Osteocyte (in vitro differentiated cells): ENCODE measurements around the gene IQSEC3. TPM values are rescaled to one million over a fixed set of nuclear protein-coding genes. Genes with fewer than 3 reads are reported as not detected.

Source experiments
- DNase-seq: peaks from one replicate; pipeline ENCODE4 v3.0.0; 2021; ENCODE audit warnings: mixed read lengths; ENCODE audit not compliant: unreplicated experiment; ENCODE audit errors: extremely low spot score
- H3K27ac Mint-ChIP-seq: one replicate; pipeline ENCODE4 v1.8.0; 2021; ENCODE audit warnings: mild to moderate bottlenecking, mixed read lengths; ENCODE audit not compliant: unreplicated experiment
- H3K27me3 Mint-ChIP-seq: one replicate; pipeline ENCODE4 v1.8.0; 2021; ENCODE audit warnings: mixed read lengths; ENCODE audit not compliant: unreplicated experiment
- H3K36me3 Mint-ChIP-seq: one replicate; pipeline ENCODE4 v1.8.0; 2021; ENCODE audit warnings: mixed read lengths; ENCODE audit not compliant: unreplicated experiment
- H3K4me1 Mint-ChIP-seq: one replicate; pipeline ENCODE4 v1.8.0; 2021; ENCODE audit warnings: mixed read lengths; ENCODE audit not compliant: unreplicated experiment
- H3K4me3 Mint-ChIP-seq: one replicate; pipeline ENCODE4 v1.8.0; 2021; ENCODE audit warnings: mild to moderate bottlenecking, moderate library complexity, mixed read lengths; ENCODE audit not compliant: unreplicated experiment
- H3K9me3 Mint-ChIP-seq: one replicate; pipeline ENCODE4 v1.8.0; 2021; ENCODE audit warnings: mixed read lengths; ENCODE audit not compliant: unreplicated experiment
- total RNA-seq: library from RNA; stranded (reverse); gene quantifications from 2 replicates; pipeline ENCODE4 v1.2.1, GENCODE V29; 2021
- TF ChIP-seq, protein P1 (sequence below): fragments of 200-600 bp; sonication (generic); IDR thresholded peaks from 2 replicates; pipeline ENCODE4 v1.5.0; 2021; ENCODE audit warnings: antibody characterized with exemption, mild to moderate bottlenecking, moderate library complexity

The IQSEC3 gene
- total RNA-seq, 1 donor from 2014 or later: 0.56 TPM

DNA sequence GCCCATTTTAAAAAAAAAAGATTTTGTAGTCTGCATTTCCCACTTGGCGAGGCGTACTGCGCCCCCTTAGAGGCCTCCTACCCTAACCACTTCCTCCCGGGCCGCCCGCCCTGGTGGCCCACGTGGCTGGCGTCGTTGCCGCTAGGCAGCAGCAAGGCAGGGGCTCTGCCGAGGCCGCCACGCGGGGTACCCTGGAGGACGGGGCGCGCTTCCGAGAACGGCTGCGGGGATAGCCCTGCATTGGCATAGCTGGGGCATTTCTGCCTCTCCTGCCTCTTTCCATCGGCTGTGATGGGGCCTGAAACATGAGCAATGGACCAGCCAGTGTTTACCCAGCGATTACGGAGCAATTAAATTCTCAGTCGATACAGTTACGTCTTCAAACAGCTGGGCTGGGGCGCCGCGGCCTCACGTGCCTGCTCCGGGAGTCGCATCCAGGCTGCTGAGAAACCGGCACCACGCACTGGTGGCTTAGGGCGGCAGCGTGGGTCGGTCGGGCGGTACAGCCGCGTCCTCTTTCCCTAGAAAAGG is 38.0 kb downstream of the IQSEC3 start:
- DNase-seq: no peak
- Mint-ChIP-seq H3K27me3 (peaks cover 30% of the 10 kb centered on the region), H3K27ac (no peak overlapping the region), H3K9me3 (no peaks in the 10 kb centered on the region), H3K36me3 (no peaks in the 10 kb centered on the region), H3K4me1 (peaks cover 4% of the 10 kb centered on the region), H3K4me3 (no peak overlapping the region)
- TF ChIP-seq, protein P1, sequence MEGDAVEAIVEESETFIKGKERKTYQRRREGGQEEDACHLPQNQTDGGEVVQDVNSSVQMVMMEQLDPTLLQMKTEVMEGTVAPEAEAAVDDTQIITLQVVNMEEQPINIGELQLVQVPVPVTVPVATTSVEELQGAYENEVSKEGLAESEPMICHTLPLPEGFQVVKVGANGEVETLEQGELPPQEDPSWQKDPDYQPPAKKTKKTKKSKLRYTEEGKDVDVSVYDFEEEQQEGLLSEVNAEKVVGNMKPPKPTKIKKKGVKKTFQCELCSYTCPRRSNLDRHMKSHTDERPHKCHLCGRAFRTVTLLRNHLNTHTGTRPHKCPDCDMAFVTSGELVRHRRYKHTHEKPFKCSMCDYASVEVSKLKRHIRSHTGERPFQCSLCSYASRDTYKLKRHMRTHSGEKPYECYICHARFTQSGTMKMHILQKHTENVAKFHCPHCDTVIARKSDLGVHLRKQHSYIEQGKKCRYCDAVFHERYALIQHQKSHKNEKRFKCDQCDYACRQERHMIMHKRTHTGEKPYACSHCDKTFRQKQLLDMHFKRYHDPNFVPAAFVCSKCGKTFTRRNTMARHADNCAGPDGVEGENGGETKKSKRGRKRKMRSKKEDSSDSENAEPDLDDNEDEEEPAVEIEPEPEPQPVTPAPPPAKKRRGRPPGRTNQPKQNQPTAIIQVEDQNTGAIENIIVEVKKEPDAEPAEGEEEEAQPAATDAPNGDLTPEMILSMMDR: no peak

DNA sequence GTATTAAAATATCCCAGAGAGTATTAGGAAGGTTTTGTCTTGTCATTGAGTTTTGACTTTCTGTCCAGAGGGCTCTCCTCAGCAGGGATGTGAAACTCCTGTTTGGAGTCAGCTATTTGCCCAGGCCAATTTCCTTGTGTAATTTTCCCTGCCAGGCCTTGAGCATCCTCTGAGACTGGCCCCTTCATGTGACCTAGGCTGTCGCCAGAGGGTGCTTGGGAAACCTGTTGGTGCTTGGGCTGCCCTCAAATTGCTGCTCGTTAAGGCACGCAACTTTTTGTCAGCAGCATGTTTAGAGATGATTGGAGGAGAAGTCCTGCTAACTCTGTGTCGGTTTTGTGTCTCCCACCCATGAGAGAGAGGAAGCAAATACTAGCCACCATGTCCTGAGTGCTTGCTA is 39.1 kb downstream of the IQSEC3 start:
- TF ChIP-seq, protein P1: no peak
- Mint-ChIP-seq H3K27ac (no peak overlapping the region), H3K36me3 (no peaks in the 10 kb centered on the region), H3K9me3 (no peaks in the 10 kb centered on the region), H3K4me3 (no peak overlapping the region), H3K27me3 (peaks cover 30% of the 10 kb centered on the region), H3K4me1 (no peaks in the 10 kb centered on the region)
- no peak for DNase-seq

DNA sequence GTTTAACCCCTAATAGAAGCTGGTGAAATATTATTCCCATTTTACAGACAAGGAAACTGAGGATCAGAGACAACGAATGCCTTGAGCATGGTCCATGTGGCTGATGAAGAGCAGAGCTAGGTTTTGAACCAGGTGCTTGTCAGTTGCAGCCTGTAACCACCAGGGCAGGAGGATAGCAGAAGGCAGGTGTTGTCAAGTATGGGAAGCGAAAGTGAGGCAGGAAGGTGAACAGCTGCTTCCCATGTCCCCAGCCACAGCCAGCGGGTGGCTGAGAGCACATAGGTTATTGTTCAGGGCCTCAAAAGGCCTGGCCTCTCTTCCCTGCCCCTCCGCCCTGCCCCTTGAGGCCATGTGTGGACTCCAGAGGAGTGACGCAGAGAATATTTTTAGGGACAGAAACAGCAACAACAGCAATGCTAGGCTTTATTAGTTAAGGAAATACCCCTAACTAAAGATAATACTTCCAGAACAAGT is 39.6 kb downstream of the IQSEC3 start:
- Mint-ChIP-seq H3K4me1 (no peaks in the 10 kb centered on the region), H3K4me3 (no peak overlapping the region), H3K27me3 (peaks cover 29% of the 10 kb centered on the region), H3K36me3 (no peaks in the 10 kb centered on the region), H3K27ac (no peak overlapping the region), H3K9me3 (no peaks in the 10 kb centered on the region)
- TF ChIP-seq, protein P1: no peak
- DNase-seq: no peak

DNA sequence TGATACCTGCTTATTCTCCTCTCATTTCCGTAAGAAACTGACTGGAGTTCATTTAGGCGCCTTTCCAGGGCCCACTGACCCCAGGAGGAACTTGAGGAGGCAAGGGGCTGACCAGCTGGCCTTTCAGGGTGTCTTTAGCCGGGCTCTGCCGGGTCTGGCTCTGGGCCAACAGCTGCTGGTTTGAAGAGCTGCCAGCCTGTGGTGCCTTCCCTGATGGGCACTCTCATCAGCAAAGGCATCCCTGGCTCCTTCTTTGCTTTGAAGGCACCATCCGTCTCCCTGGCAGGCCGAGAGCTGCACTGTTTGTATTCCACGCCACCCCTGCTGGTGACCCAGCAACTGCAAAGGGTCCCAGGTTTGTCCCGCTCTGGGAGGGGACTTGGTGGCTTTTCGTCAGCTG is 42.0 kb downstream of the IQSEC3 start:
- TF ChIP-seq, protein P1: no peak
- H3K9me3 Mint-ChIP-seq: no peaks in the 10 kb centered on the region
- H3K4me1 Mint-ChIP-seq: no peaks in the 10 kb centered on the region
- H3K4me3 Mint-ChIP-seq: no peak overlapping the region
- no peak overlapping the region for H3K27ac Mint-ChIP-seq
- peaks cover 37% of the 10 kb centered on the region for H3K27me3 Mint-ChIP-seq
- H3K36me3 Mint-ChIP-seq: no peaks in the 10 kb centered on the region
- DNase-seq: no peak

DNA sequence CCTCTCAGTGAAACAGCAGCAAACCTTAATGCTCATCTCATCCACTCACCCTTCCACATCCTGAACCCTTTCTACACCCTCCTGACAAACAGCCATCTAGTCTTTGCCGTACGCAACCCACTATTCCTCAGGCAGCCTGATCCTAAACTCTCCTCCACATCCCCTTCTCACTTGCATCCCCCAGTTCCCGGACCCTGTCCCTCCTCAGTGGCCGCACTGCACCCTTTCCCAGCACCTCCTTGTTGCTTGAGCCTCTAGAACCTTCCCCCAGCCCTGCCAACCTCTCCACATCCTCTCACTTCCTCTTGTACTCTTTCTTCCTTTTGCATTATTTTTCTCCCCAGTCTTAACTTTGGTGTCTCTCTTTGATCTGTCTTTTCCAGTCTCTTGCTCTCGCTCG is 42.9 kb downstream of the IQSEC3 start:
- H3K27me3 Mint-ChIP-seq: peaks cover 45% of the 10 kb centered on the region
- no peaks in the 10 kb centered on the region for H3K4me1 Mint-ChIP-seq
- H3K4me3 Mint-ChIP-seq: no peak overlapping the region
- H3K27ac Mint-ChIP-seq: no peak overlapping the region
- H3K36me3 Mint-ChIP-seq: no peaks in the 10 kb centered on the region
- DNase-seq: no peak
- TF ChIP-seq, protein P1: no peak
- no peaks in the 10 kb centered on the region for H3K9me3 Mint-ChIP-seq
